ENCODE measurements around the gene ATXN1. TPM values are rescaled to one million over a fixed set of nuclear protein-coding genes. Genes with fewer than 3 reads are reported as not detected.

The ATXN1 gene
- polyA plus RNA-seq, 1 of the 3 experiments (the other 2 are of a cell fraction), result 7.9 TPM

- no peak for TF ChIP-seq MEF2A (IDR thresholded peaks at IDR 0.05; ENCODE audit: borderline replicate concordance, low read depth)
- TF ChIP-seq IRF3 (IDR thresholded peaks at IDR 0.05; ENCODE audit: low read depth, low read length), result no peak
- TF ChIP-seq GABPA (IDR thresholded peaks at IDR 0.05; ENCODE audit: low read depth), result no peak
- POLR2A ChIA-PET, result no interaction called here
- no peak for DNase-seq
- Histone ChIP-seq H2AFZ (ENCODE audit: low read depth) (no peak overlapping the region), H3F3A (replicated peaks; ENCODE audit: insufficient read depth) (peaks cover 13% of the 10 kb centered on the region), H3K4me2 (no peak overlapping the region), H3K9me3 (no peaks in the 10 kb centered on the region), H3K4me3 (ENCODE audit: low read depth in 2 of 2, low read length in 1 of 2) (no peak overlapping the region), H4K20me1 (ENCODE audit: insufficient read depth) (no peaks in the 10 kb centered on the region), H3K9ac (no peak overlapping the region), H3K27ac (ENCODE audit: low read depth in 2 of 2, low read length in 1 of 2) (peak overlapping the region in 1 of 2 experiments; percentile 17; a peak in 1 of 4 replicates), H3K9me2 (no peaks in the 10 kb centered on the region), H3K4me1 (ENCODE audit: control insufficient read depth in 1 of 2, insufficient read depth in 2 of 2, low read depth in 1 of 2, low read length in 1 of 2) (peaks cover 0 to 32% of the 10 kb centered on the region in 2 experiments; a peak in 1 of 4 replicates), H3K36me3 (replicated peaks in 1 of 2; ENCODE audit: control insufficient read depth in 1 of 2, insufficient read depth in 2 of 2, low read length in 1 of 2) (peaks cover 0 to 4% of the 10 kb centered on the region in 2 experiments), H3K79me2 (ENCODE audit: insufficient read depth) (peaks cover 85% of the 10 kb centered on the region), H3K27me3 (ENCODE audit: insufficient read depth) (no peaks in the 10 kb centered on the region)
- CTCF ChIA-PET, result interaction anchor here (0.8 to 1.1 kb wide), 2 partner anchors 45 to 53 kb away, joined by 3 to 4 read pairs; no protein-coding TSS in a partner anchor
- WGBS (ENCODE audit: low lambda C conversion rate), result 89% methylated on average over 3 of the region's 3 CpGs
These were observed 42.9 kb downstream of the ATXN1 start for GRCh38 chr6:16718356-16718755.

- Histone ChIP-seq H3K36me3 (replicated peaks in 1 of 2; ENCODE audit: control insufficient read depth in 1 of 2, insufficient read depth in 2 of 2, low read length in 1 of 2) (peaks cover 0 to 4% of the 10 kb centered on the region in 2 experiments), H4K20me1 (ENCODE audit: insufficient read depth) (no peaks in the 10 kb centered on the region), H3K4me1 (ENCODE audit: control insufficient read depth in 1 of 2, insufficient read depth in 2 of 2, low read depth in 1 of 2, low read length in 1 of 2) (peaks cover 0 to 24% of the 10 kb centered on the region in 2 experiments; a peak in 1 of 4 replicates), H3K9me2 (no peaks in the 10 kb centered on the region), H3K4me3 (ENCODE audit: low read depth in 2 of 2, low read length in 1 of 2) (no peak overlapping the region), H3K9ac (no peak overlapping the region), H3K4me2 (no peak overlapping the region), H3K79me2 (ENCODE audit: insufficient read depth) (peaks cover 76% of the 10 kb centered on the region), H3F3A (replicated peaks; ENCODE audit: insufficient read depth) (peaks cover 18% of the 10 kb centered on the region), H3K9me3 (no peaks in the 10 kb centered on the region), H3K27ac (ENCODE audit: low read depth in 2 of 2, low read length in 1 of 2) (peak overlapping the region in 1 of 2 experiments; percentile 8; a peak in 1 of 4 replicates), H2AFZ (ENCODE audit: low read depth) (no peak overlapping the region), H3K27me3 (ENCODE audit: insufficient read depth) (no peaks in the 10 kb centered on the region)
- WGBS (ENCODE audit: low lambda C conversion rate), result 93% methylated on average over 9 of the region's 9 CpGs
- CTCF ChIA-PET, result no interaction called here
- TF ChIP-seq NFIC (IDR thresholded peaks at IDR 0.05; ENCODE audit: borderline replicate concordance) (no peak), EP300 (IDR thresholded peaks at IDR 0.05; ENCODE audit: borderline replicate concordance in 1 of 2, low read depth in 1 of 2, low read length in 1 of 2) (no peak), NRF1 (IDR thresholded peaks at IDR 0.05; ENCODE audit: low read depth, low read length) (no peak), FOXJ3 (CRISPR knock-in tag; IDR thresholded peaks at IDR 0.05) (no peak), EZH2phosphoT487 (IDR thresholded peaks at IDR 0.05; ENCODE audit: borderline replicate concordance, low read depth) (no peak), MXI1 (IDR thresholded peaks at IDR 0.05; ENCODE audit: low read depth, low read length) (no peak), SIN3A (IDR thresholded peaks at IDR 0.05; ENCODE audit: borderline replicate concordance, low read depth, low read length) (no peak)
- POLR2A ChIA-PET, result no interaction called here
- no peak for DNase-seq
These were observed 43.9 kb downstream of the ATXN1 start for GRCh38 chr6:16717275-16717942.

Data from SK-N-SH (cell line).